Neural cell (in vitro differentiated cells): ENCODE data around the gene DDX31.
"Not testable (repeated sequence)": the region's sequence is repeated elsewhere in the genome, so short reads cannot be mapped to it uniquely, and the experiment has no call there.

Source experiments
- EP300 ChIP-seq: fragments of 450-650 bp; conservative IDR thresholded peaks from 2 replicates; pipeline ENCODE4 v1.6.1; 2014; ENCODE audit warnings: antibody characterized with exemption, mild to moderate bottlenecking, moderate library complexity; ENCODE audit not compliant: poor library complexity, severe bottlenecking
- EZH2 ChIP-seq: fragments of 200-600, 300-800 bp; shearing (Covaris generic), sonication (generic); IDR thresholded peaks from 2 replicates; pipeline ENCODE4 v1.6.1; 2014; ENCODE audit warnings: antibody characterized with exemption, low read length, borderline replicate concordance, mild to moderate bottlenecking; ENCODE audit not compliant: insufficient read depth, poor library complexity, severe bottlenecking
- RAD21 ChIP-seq: fragments of 450-650 bp; conservative IDR thresholded peaks from 2 replicates; pipeline ENCODE4 v1.6.1; 2014; ENCODE audit warnings: antibody characterized with exemption, mild to moderate bottlenecking, moderate library complexity
- REST ChIP-seq: IDR thresholded peaks from 2 replicates; pipeline ENCODE4 v1.6.1; 2012; ENCODE audit warnings: borderline replicate concordance
- SMC3 ChIP-seq: fragments of 450-650 bp; conservative IDR thresholded peaks from 2 replicates; pipeline ENCODE4 v1.6.1; 2014; ENCODE audit warnings: antibody characterized with exemption, mild to moderate bottlenecking, moderate library complexity; ENCODE audit not compliant: poor library complexity
- TAF1 ChIP-seq: IDR thresholded peaks from 2 replicates; pipeline ENCODE4 v1.6.1; 2012; ENCODE audit warnings: low read depth
- TF ChIP-seq, protein P1 (sequence below): fragments of 450-650 bp; IDR thresholded peaks from 2 replicates; pipeline ENCODE4 v1.5.1; 2014; ENCODE audit warnings: antibody characterized with exemption, mild to moderate bottlenecking, moderate library complexity; ENCODE audit not compliant: poor library complexity, severe bottlenecking

DNA sequence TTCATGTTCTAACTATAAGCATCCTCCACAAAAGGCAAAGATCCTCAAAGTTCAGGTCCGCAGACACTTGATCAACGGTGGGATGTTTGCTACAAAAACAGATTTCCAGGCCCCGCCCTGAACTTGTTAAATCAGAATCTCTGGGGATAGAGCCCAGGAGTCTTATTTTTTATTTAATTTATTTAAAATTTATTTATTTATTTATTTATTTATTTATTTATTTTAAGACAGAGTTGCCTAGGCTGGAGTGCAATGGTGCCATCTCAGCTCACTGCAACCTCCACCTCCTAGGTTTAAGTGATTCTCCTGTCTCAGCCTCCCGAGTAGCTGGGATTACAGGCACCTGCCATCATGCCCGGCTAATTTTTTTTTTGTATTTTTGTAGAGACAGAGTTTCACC lies 41.4 kb upstream of the DDX31 start:
- not testable (repeated sequence) for TF ChIP-seq EZH2, TAF1, EP300, SMC3, RAD21, REST
- TF ChIP-seq, protein P1, sequence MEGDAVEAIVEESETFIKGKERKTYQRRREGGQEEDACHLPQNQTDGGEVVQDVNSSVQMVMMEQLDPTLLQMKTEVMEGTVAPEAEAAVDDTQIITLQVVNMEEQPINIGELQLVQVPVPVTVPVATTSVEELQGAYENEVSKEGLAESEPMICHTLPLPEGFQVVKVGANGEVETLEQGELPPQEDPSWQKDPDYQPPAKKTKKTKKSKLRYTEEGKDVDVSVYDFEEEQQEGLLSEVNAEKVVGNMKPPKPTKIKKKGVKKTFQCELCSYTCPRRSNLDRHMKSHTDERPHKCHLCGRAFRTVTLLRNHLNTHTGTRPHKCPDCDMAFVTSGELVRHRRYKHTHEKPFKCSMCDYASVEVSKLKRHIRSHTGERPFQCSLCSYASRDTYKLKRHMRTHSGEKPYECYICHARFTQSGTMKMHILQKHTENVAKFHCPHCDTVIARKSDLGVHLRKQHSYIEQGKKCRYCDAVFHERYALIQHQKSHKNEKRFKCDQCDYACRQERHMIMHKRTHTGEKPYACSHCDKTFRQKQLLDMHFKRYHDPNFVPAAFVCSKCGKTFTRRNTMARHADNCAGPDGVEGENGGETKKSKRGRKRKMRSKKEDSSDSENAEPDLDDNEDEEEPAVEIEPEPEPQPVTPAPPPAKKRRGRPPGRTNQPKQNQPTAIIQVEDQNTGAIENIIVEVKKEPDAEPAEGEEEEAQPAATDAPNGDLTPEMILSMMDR: not testable (repeated sequence)
